Measurements from ENCODE around the gene PARD3B. TPM values are rescaled to one million over a fixed set of nuclear protein-coding genes. Genes with fewer than 3 reads are reported as not detected.

PARD3B gene
- total RNA-seq, 2 experiments from 2014 or later: 0.11 to 0.88 TPM

GRCh38 chr2:204613635-204614034 is 68.4 kb downstream of the PARD3B start:
- DNase-seq: no peak
- Mint-ChIP-seq H3K27ac (no peak overlapping the region), H3K4me1 (ENCODE audit: low read depth) (no peaks in the 10 kb centered on the region), H3K27me3 (peaks cover 1% of the 10 kb centered on the region), H3K36me3 (ENCODE audit: low read depth) (no peaks in the 10 kb centered on the region), H3K4me3 (no peak overlapping the region), H3K9me3 (no peaks in the 10 kb centered on the region)
- ChIA-PET CTCF (no interaction called here), POLR2A (no interaction called here)
- ATAC-seq: no peak
- no peak for TF ChIP-seq CTCF (IDR thresholded peaks at IDR 0.05)
- intact Hi-C loops (cut with micrococcal nuclease): no loop called here

- no peak for DNase-seq
- ATAC-seq: no peak
- no peak overlapping the region for H3K27ac Mint-ChIP-seq
- ChIA-PET CTCF (no interaction called here), POLR2A (no interaction called here)
- intact Hi-C loops (cut with micrococcal nuclease): no loop called here
- TF ChIP-seq CTCF (IDR thresholded peaks at IDR 0.05): no peak
- no peaks in the 10 kb centered on the region for H3K9me3 Mint-ChIP-seq
- peaks cover 1% of the 10 kb centered on the region for H3K27me3 Mint-ChIP-seq
- H3K36me3 Mint-ChIP-seq (ENCODE audit: low read depth): no peaks in the 10 kb centered on the region
- H3K4me3 Mint-ChIP-seq: no peak overlapping the region
- no peaks in the 10 kb centered on the region for H3K4me1 Mint-ChIP-seq (ENCODE audit: low read depth)
These were observed 70.2 kb downstream of the PARD3B start for GRCh38 chr2:204615456-204615855.

DNA sequence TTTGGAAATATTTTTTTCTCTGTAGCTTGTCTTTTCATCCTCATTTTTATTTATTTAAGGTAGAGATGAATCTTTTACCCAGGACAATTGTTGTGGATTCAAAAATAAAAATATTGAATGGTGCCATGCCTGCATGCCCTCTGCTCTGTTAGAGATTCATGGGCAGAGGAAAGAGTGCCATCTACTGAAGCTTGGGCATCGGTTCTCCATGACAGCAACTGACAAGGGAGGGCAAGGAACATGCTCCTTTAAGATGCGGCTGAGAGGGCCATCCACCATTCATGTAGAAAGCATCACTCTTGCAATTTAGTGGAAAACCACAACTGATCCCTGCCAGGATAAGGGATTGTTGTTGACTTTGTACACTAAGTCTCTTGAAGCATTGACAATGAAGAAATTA is 79.9 kb downstream of the PARD3B start:
- Mint-ChIP-seq H3K9me3 (no peaks in the 10 kb centered on the region), H3K4me1 (ENCODE audit: low read depth) (no peaks in the 10 kb centered on the region), H3K36me3 (ENCODE audit: low read depth) (no peaks in the 10 kb centered on the region), H3K4me3 (no peak overlapping the region), H3K27me3 (peaks cover 3% of the 10 kb centered on the region), H3K27ac (no peak overlapping the region)
- POLR2A ChIA-PET: interaction anchor here (0.7 kb wide), 1 partner anchor 1388 kb away, joined by 3 read pairs; no protein-coding TSS in a partner anchor
- DNase-seq (no peak), ATAC-seq (no peak)
- intact Hi-C loops (cut with micrococcal nuclease): no loop called here
- no peak for TF ChIP-seq CTCF (IDR thresholded peaks at IDR 0.05)
- CTCF ChIA-PET: interaction anchor here (0.8 kb wide), 1 partner anchor 66 kb away, joined by 3 read pairs; no protein-coding TSS in a partner anchor

- no peaks in the 10 kb centered on the region for H3K9me3 Mint-ChIP-seq
- no peak for TF ChIP-seq CTCF (IDR thresholded peaks at IDR 0.05)
- H3K4me1 Mint-ChIP-seq (ENCODE audit: low read depth): no peaks in the 10 kb centered on the region
- intact Hi-C loops (cut with micrococcal nuclease): no loop called here
- no peaks in the 10 kb centered on the region for H3K36me3 Mint-ChIP-seq (ENCODE audit: low read depth)
- no peak for DNase-seq
- ChIA-PET POLR2A (no interaction called here), CTCF (interaction anchor here (1.3 kb wide), 1 partner anchor 10 kb away, joined by 3 read pairs; no protein-coding TSS in a partner anchor)
- no peak overlapping the region for H3K27ac Mint-ChIP-seq
- H3K4me3 Mint-ChIP-seq: no peak overlapping the region
- ATAC-seq: no peak
- H3K27me3 Mint-ChIP-seq: peaks cover 5% of the 10 kb centered on the region
These were observed 83.8 kb downstream of the PARD3B start for GRCh38 chr2:204628926-204629712.

GRCh38 chr2:204632410-204632809 is 87.1 kb downstream of the PARD3B start:
- intact Hi-C loops (cut with micrococcal nuclease): no loop called here
- no peaks in the 10 kb centered on the region for H3K36me3 Mint-ChIP-seq (ENCODE audit: low read depth)
- no peak for TF ChIP-seq CTCF (IDR thresholded peaks at IDR 0.05)
- CTCF ChIA-PET: no interaction called here
- ATAC-seq (no peak), DNase-seq (no peak)
- H3K4me3 Mint-ChIP-seq: no peak overlapping the region
- POLR2A ChIA-PET: no interaction called here
- H3K4me1 Mint-ChIP-seq (ENCODE audit: low read depth): no peaks in the 10 kb centered on the region
- no peaks in the 10 kb centered on the region for H3K9me3 Mint-ChIP-seq
- H3K27ac Mint-ChIP-seq: no peak overlapping the region
- peaks cover 5% of the 10 kb centered on the region for H3K27me3 Mint-ChIP-seq
